ENCODE results near the gene SNTG2.

Gene SNTG2

DNA sequence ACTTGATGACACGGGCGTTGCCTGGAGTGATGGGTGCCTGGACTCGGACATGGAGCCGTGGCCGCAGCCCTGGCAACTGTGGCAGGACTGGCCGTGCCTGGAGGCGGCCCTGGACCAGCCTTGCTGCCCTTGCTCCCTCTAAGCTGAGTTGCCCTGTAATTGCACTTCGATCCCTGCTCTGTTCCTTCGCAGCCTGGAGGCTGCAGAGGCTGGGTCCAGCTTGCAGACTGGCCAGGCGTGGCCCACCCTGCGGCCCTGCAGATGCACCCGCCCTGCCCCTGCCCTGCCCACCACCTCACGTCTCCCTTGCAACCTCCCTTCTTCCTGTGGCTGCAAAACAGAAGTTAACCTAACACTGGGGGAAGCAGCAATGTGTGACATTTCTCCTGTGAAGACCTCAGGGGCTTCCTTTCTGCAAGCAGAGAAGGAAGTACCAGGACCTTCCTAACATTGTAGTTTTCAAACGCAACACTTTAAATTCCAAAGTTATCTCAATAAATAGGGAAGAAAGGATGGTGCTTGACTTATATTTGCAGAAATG is 288.0 kb downstream of the SNTG2 start:
- no peak for DNase-seq (ENCODE audit: low spot score)

DNA sequence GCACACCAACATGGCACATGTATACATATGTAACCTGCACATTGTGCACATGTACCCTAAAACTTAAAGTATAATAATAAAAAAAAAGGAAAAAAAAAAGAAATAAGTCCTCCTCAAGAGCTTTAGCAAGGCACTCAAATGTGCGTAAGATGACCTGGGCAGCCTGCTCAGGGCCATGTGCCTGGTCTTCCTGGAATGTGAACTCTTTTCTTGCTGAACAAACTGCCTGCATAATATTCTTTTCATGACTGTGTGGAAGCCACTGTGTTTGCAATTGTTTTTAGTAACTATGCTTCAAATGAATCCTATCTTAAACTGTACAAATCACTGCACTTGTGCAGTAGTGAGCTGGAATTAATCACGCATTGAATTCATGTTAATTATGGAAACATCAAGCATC is 294.5 kb downstream of the SNTG2 start:
- no peak for DNase-seq (ENCODE audit: low spot score)

DNA sequence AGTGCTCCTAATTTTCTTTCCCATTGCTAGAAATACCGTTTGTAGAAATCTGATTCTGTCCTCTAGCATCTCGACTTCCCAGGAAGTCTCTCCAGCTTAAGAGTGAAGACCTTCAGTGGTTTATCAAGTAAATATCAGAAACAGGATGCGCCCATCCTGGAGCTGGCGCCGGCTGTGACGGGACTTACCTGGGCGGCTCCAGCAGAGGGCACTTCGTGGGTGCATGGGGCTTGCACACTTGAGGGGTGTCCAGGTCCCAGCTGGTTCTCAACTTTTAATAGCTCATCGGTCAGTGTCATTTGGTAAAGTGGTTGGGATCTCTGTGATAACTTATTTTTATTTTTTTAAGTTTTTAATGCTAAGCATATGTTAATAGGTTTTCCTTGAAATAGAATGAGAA is 295.6 kb downstream of the SNTG2 start:
- DNase-seq (ENCODE audit: low spot score) = no peak

DNA sequence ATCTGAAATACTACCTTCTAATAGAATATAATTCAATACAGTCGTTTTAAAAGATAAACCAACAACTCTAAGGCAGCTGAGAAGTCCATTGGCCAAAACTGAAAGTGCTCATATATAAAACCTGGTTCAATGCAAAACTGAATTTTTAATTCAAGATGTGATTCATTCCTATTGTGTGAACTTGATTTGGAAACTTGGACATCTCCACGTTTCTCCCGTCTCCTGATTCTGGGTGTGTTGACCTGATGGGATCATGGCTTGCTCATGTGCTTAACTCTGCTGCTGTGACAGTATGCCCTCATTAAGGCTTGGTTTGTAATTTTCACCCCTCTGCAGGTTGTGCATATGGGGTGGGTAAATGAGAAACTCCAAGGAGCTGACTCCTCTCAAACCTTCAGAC is 296.3 kb downstream of the SNTG2 start:
- no peak for DNase-seq (ENCODE audit: low spot score)

DNA sequence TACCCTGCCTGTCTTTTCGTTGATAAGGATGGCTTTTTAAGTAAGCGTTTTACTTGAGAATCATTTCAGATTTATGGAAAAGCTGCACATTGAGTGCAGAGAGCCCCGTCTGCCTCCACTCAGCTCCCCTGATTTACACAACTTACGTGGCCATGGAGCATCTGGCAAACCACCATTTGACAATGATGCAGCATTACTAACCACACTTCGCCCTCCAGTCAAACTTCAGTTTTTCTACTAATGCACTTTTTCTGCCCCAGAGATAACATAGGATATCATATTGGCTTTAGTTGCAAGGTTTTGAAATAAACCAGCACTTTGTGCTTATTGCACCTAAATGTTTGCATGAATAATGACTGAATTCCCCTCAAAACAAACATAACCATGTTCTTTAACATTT is 297.5 kb downstream of the SNTG2 start:
- DNase-seq (ENCODE audit: low spot score) = no peak

DNA sequence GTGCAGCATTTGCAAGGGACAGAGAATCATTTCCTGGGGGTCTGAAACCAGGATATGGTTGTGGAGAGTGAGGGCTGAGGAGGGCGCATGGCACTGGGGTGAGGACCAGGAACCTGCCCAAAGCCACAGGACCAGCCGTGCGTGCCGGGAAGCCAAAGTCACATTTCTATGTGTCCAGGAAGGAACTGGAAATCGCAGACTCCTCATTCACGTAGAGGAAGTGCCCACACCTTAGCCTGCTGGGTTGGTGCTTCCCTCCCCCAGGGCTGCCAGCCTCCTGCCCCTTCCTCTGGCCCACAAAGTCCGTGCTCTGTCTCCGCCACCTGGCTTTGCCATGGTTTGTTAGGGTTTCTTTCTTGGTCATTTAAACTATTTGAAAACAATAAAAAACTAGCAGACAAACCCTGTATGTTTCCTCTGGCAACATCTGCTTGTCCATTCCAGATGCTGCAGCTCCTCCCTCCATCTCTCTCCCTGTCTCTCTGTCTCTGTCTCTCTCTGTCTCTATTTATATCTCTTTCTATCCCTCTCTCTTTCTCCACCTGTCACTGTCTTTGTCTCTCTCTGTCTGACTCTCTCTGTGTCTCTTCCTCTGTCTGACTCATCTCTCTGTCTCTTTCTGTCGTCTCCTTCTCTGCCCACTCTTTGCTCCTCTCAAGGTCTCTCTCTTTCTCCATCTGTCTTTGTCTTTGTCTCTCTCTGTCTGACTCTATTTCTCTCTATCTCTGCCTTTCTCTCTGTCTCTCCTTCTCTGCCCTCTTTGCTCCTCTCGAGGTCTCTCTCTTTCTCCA is 299.4 kb downstream of the SNTG2 start:
- no peak for DNase-seq (ENCODE audit: low spot score)

DNA sequence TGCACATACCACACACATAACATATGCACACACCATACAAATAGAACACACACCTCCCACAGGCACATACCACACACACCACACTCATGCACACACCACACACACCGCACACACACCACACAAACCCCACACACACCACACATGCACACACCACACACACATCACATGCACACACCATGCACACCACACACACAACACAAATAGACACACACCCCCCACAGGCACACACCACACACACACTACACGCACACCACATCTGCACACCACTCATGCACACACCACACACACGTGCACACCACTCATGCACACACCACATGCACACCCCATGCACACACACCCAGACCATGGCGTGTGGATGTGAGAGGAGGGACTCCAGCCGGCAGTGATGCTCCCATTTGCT is 300.9 kb downstream of the SNTG2 start:
- no peak for DNase-seq (ENCODE audit: low spot score)

DNA sequence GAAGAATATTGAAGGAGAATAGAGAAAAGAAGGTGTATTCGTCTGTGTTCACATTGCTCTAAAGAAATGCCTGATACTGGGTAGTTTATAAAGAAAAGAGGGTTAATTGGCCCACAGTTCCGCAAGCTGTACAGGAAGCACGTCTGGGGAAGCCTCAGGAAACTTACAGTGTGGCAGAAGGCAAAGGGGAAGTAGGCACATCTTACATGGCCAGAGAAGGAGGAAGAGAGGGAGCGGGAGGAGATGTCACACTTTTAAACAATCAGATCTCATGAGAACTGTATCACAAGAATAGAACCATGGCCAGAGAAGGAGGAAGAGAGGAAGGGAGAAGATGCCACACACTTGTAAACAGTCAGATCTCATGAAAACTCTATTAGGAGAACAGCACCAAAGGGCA is 303.0 kb downstream of the SNTG2 start:
- no peak for DNase-seq (ENCODE audit: low spot score)

DNA sequence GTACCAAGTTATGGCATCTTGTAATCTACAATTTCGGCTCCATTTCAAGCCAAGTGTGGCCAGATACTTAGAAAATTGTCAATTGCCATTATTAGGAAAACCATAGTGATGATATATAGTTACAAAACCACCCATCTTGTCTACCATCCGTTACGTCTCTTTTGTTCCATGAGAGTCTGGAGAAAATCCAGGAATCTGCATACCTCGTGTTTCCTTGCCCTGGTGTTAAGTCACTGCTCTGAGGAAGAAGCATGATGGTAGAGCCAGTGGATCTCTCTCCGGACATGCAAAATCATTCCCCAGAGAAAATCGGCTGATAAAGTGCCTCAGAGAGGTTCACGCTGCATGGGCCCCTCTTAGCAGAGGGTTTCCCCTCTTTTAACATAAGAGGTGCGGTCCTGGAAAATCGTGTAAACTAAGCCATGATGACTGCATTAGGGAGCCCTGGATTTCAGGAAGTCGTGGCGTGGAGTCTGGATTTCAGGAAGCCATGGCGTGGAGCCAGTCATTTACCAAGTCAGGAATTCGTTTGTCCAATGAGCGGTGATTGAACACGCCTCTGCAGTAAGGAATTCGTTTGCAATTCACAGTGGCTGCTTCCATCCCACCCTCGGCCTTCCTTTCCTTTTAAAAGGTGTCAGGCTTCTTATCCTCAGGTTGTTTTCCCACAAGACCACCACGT is 304.2 kb downstream of the SNTG2 start:
- DNase-seq (ENCODE audit: low spot score) = no peak

DNA sequence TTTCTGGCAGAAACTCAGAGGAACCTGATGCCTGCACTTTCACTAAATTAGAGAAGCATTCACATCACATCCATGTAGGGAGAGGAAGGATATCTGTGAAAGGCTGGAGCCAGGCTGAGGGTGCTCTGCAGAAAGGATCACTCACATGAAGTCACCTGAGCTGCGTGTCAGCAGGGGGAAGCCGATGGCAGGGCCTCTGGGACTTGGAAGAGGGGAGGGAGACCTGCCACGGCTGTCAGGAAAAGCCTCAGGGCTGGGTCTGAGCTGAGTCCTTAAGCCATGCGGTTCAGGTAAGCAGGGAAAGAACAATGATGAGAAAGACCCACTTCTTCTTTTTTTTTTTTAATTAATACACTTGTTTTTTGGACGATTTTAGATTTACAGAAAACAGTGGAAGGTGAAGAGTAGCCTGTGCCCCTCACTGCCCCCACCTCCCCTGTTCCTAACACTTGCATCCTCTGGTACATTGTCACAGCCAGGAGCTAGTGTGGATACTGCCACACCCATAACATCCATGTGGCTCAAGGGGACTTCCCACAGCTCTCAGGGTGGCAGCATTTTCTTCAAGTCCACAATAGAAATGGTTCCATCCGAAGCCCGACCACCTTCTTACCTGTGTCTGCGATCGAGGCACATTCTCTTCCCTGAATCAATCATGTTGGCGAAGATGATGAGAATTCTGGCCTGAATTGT is 306.1 kb downstream of the SNTG2 start:
- DNase-seq (ENCODE audit: low spot score) = no peak

DNA sequence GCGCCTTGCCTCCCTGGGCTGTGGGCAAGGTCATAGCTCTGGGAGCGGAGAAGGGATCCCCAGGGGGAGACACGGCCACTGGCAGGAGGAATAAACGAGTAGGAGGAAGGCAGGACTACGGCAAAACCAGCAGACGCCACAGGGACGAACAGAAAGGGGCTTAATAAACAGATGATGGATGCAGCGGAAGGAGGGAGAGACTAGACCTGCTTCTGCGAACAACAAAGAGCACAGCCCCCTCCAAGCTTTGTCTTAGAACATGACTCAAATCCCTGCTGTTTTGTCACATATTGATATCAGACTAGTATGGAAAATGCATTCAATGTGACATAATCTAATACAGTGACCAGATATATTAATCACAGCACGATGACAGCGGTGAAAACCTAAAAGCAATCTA is 306.7 kb downstream of the SNTG2 start:
- DNase-seq (ENCODE audit: low spot score) = no peak

DNA sequence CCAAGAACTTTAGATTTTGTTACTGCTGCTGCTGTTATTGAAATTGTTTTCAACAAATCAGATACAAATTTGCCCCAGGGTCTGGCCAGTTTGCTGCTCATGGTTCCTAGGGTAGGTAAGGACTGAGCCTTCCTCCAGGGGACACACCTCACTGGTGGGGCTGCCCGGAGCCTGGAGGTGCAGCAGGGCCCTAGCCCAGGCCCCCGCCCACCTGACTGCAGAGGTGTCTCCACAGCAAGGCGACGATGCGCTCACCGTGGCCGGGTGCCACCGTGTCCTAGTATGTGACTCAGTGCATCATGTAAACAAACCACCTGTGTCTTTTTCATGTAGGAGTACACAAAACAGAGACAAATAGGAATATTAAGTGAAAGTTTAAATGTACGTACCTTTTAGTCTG is 309.1 kb downstream of the SNTG2 start:
- DNase-seq (ENCODE audit: low spot score) = no peak

DNA sequence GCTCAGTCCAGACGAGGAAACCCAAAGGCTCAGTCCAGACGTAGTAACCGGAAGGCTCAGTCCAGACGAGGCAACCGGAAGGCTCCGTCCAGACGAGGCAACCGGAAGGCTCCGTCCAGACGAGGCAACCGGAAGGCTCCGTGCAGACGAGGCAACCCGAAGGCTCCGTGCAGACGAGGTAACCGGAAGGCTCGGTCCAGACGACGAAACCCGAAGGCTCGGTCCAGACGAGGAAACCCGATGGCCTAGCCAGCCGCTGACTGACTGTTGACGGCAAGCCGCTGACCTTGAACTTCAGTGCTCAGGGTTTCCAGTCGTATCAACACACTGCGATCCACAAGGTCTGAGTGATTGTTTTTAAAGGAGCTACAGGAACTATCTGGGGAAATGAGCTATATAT is 312.0 kb downstream of the SNTG2 start:
- no peak for DNase-seq (ENCODE audit: low spot score)

DNA sequence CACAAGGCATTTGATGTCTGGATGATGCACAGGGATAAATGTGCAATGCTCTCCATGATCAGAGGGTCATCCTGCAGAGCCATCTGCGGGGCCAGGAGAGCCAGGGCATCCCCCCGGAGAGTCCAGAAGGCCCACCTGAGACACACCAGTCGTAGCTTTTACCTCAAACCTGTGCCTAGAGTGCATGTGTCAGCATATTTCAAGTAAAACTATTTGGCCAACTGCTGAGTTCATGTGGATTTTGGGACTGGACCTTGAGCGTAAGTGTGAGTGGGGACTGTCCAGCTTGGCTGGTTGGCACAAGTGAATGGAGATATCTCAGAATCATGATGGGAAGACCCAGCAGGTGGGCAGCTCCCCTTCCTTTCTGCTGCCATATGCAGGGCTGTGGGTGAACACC is 314.8 kb downstream of the SNTG2 start:
- no peak for DNase-seq (ENCODE audit: low spot score)

DNA sequence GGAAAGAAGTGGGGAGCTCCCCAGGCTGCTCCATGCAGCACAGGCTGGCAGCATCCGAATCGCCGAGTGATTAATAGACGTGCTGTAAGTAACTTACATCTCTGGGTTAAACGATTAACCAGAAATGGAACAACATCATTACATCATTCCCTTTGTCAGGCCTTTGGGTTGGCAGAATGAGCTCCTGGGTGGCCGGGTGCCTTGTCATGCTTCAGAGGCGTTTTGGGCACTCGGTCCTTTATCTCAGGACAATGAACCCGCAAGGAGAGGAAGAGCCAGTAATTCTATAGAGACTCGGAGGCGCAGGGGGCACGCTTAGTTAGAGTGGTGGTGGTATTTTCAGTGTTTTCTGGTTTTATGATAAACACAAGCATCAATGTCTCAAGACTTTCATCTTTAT is 315.7 kb downstream of the SNTG2 start:
- no peak for DNase-seq (ENCODE audit: low spot score)

DNA sequence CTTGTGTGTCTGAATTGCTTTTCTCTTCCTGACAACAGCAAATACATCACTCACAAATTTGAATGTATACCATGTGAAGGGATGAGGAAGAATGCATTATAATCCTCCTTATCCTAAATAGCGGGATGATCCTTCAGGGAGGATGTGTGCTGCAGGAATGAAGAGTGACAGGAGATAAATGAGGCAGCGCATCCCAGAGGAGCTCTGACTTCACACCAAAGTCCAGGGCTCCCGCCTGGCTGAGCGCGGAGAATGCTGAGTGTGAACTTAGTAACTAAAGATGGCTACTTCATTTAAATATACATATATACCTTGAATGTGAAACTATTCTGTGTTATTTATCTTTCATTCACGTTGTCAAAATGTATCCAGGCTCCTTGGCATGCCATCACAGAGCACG is 317.4 kb downstream of the SNTG2 start:
- DNase-seq (ENCODE audit: low spot score) = no peak

DNA sequence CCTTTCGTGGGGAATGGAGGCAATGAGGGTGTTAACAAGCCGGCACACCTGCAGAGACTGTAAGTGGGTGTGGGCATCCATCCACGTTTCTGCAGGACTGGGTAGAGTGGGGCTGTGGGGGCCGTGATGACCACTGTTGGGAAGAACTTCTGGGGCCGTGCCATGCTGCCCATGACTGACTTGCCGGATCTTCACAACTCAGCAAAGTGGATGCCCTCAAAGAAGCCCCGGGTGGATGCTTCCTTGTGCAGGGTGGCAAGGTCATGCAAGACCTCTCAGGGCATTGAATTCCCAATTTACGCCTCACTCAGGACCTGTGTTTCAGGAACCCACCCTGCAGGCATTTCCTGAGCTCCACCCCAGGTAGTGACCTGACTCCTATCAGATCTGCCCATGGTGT is 319.2 kb downstream of the SNTG2 start:
- no peak for DNase-seq (ENCODE audit: low spot score)

DNA sequence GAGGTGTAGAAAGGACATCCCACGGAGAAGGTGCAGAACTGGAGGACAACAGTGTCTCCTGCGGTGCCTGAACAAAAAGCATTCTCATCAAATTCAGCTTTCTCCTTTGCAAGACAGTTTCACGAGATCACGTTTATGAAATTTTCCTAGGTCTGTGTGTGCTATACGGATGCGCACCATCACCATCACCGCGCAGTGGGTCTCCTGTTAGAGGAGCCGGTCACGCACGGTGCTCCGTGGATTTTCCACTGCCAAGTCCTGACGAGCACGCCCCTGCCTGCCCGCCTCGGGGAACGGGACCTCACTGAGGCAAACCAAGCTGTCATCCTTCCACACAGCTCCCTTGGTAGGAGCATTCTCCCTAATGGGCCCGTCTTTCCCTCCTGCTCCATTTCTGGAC is 322.2 kb downstream of the SNTG2 start:
- DNase-seq (ENCODE audit: low spot score) = no peak

DNA sequence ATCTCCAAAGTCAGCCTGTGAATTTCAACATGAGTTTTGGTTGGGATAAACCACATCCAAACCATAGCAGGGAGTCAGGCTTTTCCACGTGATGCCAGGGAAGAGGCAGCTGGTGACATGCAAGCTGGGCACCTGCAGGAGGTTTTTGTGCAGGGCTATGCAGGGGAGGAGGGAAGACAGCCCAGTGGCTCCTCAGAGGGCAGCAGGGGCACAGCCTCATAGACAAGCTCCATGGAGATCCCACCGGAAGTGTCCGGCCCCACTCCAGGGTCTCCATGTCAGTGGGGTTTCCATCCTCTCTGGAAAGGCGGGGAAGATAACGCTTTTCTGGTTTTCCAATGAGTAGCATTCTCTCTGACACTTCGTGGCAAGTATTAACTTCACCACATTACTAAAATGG is 327.0 kb downstream of the SNTG2 start:
- no peak for DNase-seq (ENCODE audit: low spot score)

DNA sequence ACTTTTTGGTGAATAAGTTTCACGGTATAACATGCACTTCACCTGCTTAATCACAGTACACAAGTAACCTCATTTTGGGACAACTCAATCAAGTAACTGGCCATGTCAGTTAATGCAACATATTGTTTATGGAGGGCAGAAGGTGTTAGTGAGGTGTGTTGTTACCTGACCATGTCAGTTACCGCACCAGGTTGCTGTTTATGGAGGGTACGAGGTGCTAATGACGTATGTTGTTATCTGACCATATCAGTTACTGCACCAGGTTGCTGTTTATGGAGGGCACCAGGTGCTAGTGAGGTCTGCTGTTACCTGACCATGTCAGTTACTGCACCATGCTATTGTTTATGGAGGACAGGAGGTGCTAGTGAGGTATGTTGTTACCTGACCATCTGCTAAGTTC is 327.5 kb downstream of the SNTG2 start:
- no peak for DNase-seq (ENCODE audit: low spot score)

DNA sequence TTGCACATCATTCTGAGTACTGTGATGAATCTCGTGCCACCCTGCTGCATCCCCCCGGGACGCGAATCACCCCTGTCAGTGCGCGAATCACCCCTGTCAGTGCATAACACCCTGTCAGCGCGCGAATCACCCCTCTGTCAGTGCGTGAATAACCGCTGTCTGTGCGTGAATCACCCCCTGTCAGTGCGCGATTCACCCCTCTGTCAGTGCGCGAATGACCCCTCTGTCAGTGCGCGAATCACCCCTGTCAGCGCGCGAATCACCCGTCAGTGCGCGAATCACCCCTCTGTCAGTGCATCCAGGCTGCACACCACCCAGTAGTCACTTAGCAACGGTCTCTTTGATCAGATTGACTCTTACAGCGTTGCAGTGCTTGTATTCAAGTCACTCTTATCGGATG is 328.2 kb downstream of the SNTG2 start:
- DNase-seq (ENCODE audit: low spot score) = no peak

DNA sequence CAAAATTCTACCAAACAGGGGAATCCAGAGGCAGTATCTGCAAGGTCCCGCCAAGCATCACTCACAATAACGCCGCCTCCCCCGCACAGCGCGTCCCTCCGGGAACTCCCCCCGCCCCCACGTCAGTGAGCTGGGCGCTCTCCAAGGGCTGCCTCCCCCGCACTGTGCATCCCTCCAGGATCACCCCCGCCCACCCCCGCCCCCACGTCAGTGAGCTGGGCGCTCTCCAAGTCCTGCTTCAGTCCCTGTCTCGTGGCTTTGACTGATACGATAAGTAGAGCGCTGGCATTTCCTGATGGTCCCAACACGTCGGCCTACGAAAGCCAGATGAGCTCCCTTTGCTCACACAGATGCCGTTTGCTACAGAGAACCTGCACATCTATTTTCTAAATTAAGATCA is 331.9 kb downstream of the SNTG2 start:
- DNase-seq (ENCODE audit: low spot score) = no peak
